Stimulated activated CD8-positive, alpha-beta memory T cell treated with anti-CD3 and anti-CD28 coated beads, Interleukin-4, amount 100 ng/mL, for 1 hour (primary cell): ENCODE results near the gene FUS.

Experiments
- DNase-seq, 2 donors: peaks; one replicate each; pipeline ENCODE4 v3.0.0-alpha.2; 2020; ENCODE audit warnings: low read depth in 2 of 2, low spot score in 1 of 2

FUS gene

GRCh38 chr16:31229501-31229900, 49.6 kb downstream of the FUS start:
- no peak for DNase-seq

GRCh38 chr16:31238041-31238440, 58.1 kb downstream of the FUS start:
- DNase-seq, result no peak
